GM23248 (cell line): ENCODE measurements around the gene COX6A1.

Source experiments
- EZH2 ChIP-seq: fragments of 200-600 bp; sonication (generic); IDR thresholded peaks from 2 replicates; pipeline ENCODE4 v1.6.1; 2018; ENCODE audit warnings: antibody characterized with exemption, mild to moderate bottlenecking; ENCODE audit not compliant: insufficient read depth, poor library complexity, severe bottlenecking
- EZH2phosphoT487 ChIP-seq: fragments of 200-600 bp; sonication (generic); IDR thresholded peaks from 2 replicates; pipeline ENCODE4 v1.6.1; 2018; ENCODE audit warnings: antibody characterized with exemption, moderate library complexity, mild to moderate bottlenecking, low read depth; ENCODE audit not compliant: insufficient read depth

DNA sequence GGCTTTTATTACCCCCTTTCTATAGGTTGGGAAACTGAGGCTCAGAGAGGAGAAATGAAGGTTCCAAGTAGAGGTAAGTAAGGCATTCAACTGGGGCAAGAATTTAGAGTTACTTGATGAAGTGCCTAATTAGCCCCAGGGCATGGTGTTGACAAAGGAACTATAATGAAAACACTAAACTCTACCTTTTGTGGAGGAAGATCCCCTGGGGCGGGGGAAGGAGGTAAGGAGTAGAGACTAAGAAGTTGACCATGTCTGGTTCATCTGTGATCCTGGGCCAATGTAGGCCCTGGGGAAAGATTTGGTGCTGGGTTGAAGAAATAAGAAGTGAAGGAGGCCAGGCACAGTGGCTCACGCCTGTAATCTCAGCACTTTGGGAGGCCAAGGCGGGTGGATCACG lies 16.2 kb upstream of the COX6A1 start:
- TF ChIP-seq EZH2 (no peak), EZH2phosphoT487 (no peak)
